UCSD-AML1 (cell line): ENCODE data around the gene RAP1GAP2.
"Not testable (repeated sequence)": the region's sequence is repeated elsewhere in the genome, so short reads cannot be mapped to it uniquely, and the experiment has no call there.

Experiments
- DNase-seq: peaks from one replicate; lab custom pipeline; 2025; ENCODE audit not compliant: unreplicated experiment; lab: John Stamatoyannopoulos, UW

The RAP1GAP2 gene

DNA sequence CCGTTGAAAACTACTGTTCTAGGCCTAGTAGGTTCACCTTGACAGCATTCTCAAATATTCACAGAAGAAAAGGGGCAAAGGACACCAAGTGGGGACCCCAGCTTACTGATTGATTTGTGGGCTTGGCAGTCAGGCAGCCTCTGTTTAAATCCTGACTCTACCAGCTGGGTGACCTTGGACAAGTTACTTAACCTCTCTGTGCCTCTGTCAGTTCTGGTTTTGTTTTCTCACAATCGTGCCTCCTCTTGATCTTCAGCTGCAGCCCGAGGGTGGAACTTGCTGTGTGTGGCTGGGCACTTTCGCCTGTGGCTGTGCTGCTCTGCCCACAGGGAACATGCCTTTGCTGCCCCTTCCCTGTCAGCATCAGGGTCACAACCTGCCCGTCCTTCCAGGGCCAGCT is 17.8 kb downstream of the RAP1GAP2 start:
- no peak for DNase-seq

DNA sequence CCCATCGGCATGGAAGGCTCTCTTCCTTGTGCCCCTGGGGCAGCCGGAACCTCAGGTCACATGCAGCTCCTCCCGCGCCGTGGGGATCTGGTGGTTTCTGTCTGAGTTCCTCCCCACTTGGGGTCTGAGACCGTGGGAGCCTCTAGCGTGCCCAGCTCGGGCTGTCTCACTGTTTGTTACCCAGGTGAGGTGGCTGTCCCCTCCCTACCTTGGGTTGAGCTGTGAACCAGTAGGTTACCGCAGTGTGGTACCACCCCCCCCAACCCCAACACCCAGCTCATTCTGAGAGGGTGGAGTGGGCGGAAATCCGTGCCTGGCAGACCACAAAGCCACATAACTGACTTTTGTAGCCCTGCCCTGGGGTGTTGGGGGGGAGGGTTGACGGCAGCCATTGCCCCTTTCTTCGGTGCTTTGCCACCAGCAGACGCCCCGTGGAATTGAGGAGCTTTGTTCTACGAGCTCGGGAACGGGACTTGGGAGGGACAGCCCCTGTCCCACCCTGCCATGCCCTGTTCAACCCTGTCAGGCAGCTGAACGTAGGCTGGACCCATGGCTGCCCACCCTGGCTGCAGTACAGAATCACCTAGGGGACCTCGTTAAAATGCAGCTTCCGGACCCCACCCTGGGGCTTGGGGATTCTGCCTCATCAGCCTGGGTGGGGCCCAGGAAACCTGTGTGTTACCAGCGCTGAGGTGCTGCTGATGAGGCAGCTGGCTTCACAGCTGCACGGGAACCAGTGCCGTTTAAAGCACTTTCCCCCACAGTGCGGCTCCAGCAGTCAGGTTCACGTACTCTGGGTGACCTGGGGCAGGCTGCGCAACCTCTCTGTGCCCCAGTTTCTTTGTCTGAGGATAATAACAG is 18.5 kb downstream of the RAP1GAP2 start:
- DNase-seq = peak; percentile 77

DNA sequence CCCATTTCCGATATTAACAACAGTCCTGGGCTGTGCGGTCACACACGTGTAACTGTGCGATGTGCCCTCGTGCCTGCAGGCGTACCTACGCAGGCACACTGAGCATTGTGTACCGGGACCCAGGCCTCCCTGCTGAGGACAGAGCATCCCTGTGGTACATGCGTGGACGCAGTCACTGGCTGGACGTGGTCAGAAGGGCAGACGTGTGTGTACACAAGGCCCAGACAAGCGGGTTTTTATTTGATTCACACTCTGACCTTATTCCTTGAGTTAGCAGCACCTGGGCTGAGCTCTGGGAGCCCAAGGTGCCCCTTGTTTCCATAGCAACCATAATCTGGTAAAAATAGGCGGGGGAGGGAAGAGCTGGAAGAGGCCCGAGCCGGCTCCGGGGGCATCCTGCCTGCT is 19.5 kb downstream of the RAP1GAP2 start:
- DNase-seq = no peak

DNA sequence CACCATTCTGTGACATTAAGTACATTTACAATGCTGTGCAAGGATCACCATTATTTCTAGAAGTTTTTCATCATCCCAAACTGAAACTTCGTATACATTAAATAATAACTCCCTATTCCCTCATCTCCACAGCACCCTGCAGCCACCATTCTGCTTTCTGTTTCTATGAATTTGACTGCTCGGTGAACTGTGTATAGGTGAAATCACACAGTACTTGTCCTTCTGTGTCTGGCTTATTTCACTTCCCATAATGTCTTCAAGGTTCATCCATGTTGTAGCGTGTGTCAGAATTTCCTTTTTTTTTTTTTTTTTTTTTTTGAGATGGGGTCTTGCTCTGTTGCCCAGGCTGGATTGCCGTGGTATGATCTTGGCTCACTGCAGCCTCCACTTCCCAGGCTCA is 20.4 kb downstream of the RAP1GAP2 start:
- DNase-seq = no peak

DNA sequence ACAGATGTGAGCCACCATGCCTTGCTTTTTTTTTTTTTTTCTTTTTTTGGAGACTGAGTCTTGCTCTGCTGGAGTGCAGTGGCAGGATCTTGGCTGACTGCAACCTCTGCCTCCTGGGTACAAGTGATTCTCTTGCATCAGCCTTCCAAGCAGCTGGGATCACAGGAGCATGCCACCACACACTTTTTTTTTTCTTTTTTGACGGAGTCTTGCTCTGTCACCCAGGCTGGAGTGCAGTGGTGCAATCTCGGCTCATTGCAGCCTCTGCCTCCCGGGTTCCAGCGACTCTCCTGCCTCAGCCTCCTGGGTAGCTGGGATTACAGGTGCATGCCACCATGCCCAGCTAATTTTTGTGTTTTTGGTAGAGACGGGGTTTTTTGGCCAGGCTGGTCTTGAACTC is 23.1 kb downstream of the RAP1GAP2 start:
- DNase-seq = not testable (repeated sequence)

DNA sequence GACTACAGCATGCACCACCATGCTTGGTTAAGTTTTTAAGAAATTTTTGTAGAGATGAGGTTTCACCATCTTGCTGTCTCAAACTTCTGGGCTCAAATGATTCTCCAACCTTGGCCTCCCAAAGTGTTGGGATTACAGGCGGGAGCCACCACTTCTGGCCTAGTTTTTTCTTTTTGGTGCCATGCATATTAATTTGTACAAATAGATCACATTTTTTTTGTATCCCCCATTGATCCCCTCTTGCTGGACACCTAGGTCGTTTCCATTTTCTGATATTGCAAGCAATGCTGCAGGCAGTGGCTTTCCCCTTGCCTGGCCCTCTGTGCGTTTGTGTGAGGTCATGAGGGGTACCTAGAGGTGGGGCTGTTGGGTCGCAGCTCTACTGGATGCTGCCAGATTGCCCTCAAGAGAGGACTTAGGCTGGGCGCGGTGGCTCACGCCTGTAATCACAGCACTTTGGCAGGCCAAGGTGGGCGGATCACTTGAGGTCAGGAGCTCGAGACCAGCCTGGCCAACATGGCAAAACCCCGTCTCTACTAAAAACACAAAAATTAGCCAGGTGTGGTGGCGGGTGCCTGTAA is 23.8 kb downstream of the RAP1GAP2 start:
- no peak for DNase-seq

DNA sequence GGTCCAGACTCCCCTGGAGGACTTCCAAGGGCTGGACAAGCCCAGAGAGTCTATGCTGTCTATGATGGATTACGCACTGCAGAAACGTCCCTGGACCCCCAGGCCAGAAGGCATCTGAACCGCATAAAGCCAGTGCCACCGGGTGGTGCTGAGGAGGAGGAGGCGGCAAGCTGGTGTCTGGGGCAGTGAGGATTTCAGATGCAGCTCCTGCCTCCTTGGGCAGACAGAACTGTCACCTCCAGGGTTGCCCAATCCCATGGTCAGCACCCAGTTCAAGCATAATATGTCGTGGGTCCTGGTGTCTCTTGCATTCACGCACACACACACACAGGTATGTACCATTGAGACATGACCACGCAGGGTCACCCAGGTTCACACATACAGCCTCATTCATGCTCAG is 25.6 kb downstream of the RAP1GAP2 start:
- no peak for DNase-seq

DNA sequence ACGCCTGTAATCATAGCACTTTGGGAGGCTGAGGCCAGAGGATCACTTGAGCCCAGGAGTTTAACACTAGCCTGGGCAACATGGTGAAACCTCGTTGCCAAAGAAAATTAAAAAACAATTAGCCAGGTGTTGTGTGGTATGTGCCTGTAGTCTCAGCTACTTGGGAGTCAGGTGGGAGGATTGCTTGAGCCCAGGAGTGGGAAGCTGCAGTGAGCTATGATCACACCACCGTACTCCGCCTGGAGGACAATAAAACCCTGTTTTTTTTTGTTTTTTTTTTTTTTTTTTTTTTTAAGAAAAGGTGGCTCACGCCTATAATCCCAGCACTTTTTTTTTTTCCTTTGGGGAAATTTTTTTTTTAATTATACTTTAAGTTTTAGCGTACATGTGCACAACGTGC is 26.1 kb downstream of the RAP1GAP2 start:
- DNase-seq = no peak

DNA sequence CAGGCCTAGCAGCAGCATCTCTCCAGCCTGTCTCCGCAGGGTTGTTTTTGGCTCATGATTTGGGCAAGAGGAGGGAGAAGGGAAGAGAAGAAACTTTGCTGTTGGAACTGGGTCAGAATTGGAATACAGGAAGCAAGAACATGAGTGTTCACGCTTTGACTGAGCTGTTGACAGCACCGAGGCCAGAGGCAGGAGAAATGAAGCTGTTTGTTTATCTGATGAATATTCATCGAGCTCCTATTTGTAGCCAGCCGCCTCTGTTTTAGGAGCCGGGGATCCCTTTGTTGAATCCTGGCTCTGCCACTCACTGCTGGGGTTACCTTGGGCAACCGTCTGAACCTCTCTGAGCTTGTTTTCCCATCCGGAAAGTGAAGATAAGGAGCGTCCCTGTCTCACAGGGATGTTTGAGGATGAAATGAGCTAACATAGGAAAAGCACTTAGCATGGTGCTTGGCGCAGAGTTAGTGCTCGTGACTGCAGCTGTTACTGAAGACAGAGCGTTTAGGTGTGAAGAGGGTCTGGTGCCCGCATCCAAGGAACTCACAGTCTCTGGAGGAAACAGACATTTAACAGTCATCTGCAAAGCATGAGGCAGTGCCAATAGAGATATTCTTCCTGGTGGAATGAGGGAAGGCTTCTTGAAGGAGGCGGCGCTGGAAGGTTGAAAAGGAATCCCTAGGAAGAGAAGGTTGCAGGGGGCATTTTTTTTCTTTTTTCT is 29.2 kb downstream of the RAP1GAP2 start:
- no peak for DNase-seq

DNA sequence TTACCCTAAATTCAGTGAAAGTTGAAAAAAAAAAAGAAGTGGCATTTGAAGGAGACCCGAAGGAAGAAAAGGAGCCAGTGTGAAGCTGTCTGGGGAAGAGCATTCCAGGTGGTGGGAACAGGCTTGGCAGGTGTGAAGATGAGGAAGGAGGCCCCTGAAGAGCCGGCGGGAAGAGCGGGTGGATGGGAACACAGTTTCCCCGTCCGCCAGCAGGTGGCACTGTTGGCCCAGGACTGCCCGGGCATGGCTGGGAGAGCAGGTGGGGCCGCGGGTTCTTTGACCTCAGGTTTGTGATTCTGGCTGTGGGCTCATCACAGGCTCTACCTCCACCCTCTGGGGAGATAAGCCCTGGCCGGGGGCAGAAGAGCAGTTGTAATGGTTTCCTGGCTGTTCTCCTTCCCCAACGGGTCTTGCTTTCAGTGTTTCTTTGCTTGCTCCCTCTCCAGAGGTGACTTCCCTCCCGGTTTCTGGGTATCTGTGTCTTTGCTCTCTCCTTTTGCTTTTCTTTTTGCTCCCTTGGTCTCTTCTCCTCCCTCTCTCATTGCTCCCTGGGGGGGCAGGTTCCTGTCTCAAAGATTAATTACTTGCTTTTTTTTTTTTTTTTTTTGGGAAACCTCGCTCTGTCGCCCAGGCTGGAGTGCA is 32.3 kb downstream of the RAP1GAP2 start:
- DNase-seq = peak; percentile 76

DNA sequence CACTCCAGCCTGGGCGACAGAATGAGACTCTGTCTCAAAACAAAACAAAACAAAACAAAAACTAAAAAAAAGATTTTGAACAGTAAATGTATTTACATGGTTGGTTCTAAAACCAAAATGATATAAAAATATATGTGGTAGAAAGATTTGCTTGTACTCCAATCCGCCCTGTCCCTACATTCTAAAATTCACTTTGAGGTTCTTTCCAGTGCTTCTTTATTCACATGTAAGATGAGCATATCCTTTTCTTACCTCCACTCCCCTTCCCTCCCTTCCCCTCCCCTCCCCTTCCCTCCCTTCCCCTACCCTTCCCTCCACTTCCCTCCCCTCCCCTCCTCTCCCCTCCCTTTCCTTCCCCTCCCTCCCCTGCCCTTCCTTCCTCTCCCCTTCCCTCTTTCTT is 34.4 kb downstream of the RAP1GAP2 start:
- no peak for DNase-seq

DNA sequence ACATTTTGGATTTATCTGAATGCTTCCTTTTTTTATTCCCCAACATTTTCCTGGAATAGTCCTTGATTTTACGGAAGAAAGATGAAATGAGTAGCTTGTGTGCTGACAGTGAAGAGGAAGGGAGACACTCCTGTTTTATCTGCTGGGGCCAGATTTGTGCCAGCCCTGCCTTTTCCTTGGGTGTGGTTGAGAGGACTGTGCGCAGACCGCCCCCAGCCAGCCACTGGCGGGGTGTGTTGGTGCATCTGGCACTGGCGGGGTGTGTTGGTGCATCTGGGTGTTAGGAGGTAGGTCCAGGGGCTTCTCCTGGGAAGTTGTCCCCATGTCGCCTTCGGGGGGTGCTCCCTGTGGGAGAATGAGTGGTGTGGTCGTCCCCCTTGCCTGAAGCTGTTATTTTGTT is 39.5 kb downstream of the RAP1GAP2 start:
- no peak for DNase-seq

DNA sequence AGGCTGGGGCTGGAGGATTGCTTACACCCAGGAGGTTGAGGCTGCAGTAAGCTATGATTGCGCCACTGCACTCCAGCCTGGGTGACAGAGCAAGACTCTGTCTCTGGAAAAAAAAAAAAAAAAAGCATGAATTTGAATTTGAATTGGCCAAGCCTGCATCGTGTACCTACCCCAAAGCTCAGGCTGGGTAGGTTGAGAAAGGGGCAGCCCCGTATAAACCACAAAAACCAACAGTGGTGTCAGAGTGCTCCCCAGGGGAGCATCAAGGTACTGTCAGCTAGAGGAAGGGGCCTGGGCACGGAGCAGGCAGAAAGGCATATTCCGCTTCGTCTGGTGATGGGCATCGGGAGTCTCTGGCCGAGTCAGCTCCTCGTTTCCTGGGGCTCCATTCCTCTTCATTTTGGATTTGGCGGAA is 40.9 kb downstream of the RAP1GAP2 start:
- no peak for DNase-seq

DNA sequence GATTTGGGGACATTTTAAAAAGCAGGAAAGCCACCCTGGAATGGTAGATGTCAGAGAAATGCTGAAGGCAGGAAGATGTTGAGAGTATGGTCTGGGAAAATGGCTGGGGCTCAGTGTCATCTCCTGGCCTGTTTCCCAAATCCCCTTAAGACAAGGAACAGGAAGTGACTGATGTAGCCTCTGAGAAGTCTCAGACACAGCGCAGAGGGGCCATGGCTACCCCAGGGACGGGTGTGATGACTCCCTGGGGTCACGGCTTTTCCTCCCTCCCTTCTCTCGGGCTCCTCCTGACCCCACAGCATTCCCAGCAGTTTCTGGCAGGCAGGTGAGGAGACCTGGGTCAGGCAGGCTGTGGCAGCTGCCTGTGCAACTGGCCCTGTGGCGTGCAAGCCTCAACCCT is 45.4 kb downstream of the RAP1GAP2 start:
- DNase-seq = no peak

DNA sequence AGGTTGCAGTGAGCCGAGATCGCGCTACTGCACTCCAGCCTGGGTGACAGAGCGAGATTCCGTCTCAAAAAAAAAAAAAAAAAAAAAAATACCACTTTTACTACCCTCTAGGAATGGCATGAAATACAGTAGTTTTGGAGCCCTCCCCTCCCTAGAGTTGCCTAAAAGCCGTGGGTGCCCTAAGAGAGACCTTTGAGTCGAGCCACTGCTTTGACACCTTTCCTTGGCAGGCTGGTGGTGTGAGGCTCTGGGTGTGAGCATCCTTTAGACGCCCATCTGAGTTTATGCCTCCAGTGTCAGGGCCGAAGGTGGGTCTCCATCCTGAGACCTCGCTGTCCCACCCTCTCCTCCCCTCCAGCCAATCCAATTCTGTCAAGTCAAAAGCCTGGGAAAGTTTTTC is 46.2 kb downstream of the RAP1GAP2 start:
- DNase-seq = no peak

DNA sequence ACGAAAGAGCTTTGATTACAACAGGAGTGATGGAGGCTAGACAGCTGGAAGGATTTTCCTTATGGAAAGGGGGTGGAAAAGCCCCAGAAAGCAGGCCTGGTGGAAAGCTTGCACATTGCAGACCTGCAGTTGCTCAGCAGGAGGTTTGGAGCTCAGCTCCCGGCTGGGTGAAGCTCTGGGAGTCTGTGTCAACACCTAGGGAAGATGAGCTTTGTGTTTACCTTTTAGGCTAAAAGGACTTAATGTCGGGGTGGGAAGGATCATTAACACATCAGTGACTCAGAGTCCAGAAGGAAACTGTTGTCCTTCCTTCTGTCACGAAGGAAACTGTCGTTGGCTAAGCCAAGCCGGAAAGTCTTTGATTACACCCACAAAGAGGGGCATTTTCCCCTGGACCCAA is 48.2 kb downstream of the RAP1GAP2 start:
- DNase-seq = no peak

DNA sequence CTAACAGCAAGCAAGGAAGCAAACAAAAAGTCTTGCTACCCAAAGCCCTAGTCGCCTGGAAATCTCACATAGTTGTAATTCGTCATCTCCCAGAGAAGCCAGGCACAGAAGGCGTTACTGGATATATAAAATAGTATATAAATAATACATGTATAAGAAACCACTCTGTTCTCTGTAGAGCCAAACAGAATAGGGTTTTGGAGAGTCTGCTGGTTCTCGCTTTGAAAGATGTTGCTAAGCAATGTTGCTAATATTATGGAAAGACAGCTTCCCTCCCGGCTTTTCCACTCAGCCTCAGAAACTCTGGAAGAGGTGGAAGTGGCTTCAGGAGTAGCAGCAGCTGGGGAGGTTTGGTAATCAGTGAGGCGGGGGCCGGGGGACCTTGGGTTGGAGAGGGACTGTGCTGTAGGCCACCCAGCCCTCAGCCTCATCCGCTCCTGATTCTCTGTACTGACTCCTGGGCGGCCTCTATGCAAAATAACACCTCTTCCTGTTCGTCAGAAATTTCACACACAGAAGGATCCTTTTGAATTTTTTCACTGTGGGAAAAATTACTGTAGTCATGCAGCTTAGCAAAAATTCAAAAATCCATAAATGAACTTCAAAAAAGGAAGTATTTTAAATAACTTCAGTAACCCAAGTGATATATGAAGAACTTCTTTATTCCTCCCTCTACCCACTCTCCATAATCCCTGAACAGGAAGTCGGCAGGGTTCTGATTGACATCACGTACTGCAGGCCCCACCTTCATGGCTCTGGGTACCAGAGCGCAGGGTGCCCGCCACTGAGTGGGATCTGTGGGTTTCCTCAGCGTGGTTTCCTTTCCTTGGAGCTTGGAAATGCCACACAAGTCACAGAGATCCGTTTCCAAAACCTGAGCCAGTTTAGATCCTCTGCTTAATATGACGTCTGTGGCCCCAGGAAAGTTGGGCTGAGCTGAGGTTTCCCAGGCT is 51.4 kb downstream of the RAP1GAP2 start:
- DNase-seq = peak; percentile 69

DNA sequence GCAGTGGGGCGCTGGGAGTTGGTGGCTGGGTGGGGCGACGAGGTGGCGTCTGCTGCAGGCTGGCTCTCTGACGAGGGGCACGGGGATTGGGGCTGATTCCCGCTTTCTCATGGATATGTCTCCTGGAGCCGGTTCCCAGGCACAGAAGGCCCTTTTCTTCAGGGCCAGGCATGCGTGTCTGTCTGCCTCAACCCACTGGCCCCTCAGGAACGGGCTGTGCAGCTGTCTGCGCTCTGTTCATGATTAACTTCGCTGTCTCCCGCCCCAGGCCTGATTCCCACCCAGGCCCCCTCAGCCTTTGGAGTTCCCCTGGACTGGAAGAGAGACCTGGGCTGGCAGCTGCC is 53.1 kb downstream of the RAP1GAP2 start:
- no peak for DNase-seq

DNA sequence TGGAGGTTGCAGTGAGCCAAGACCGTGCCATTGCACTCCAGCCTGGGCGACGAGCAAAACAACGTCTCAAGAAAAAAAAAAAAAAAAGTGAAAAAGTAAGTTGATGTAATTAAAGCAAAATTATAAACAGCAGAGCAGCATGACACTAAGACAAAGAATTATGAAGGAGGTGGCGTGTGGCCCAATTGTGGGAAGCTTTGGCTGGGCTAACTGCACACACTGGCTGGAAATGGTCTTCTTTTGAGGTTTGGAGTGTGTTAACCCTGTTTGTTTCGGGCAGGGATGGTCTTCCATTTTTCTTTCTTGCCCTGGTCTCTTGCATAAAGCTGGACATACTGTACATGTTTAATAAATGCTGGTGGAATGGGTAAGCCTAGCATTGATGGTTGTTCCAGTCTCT is 54.8 kb downstream of the RAP1GAP2 start:
- DNase-seq = no peak

DNA sequence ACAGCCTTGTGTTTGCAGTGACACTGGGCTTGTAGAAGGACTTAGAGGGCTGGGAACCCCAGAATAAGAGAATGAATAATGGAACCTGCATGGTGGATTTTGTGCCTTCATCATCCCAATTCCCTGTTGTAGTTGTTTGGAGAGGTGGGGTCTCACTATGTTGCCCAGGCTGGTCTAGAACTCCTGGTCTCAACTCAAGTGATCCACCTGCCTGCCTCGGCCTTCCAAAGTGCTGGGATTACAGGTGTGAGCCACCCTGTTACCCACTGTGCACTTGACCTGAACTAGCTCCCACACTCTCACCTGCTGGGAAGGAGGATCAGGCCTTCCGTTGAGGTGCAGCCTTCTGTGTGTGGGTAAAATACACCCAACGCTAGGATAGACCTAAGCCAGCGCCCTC is 55.4 kb downstream of the RAP1GAP2 start:
- no peak for DNase-seq

DNA sequence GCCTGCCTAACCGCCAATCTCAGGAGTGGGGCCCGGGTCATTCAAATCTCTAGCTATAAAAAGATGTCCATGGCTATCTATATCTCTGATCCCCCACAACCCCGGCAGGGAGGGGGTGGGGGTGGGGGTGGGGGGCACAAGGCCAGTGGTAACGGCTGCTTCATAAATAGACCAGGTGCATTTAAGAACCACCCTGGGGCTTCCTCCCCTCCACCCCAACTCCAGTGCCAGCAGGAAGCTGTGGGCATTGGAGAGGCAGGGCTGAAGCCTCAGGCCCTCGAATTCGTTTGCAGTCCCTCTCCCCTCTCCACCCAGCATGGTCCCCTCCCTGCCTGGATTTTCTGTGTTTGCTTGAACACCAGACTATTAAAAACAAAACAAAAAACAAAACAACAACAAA is 56.0 kb downstream of the RAP1GAP2 start:
- DNase-seq = peak; percentile 28
